K562 (cell line): ENCODE results near the gene RALGAPB. TPM values are rescaled to one million over a fixed set of nuclear protein-coding genes. Genes with fewer than 3 reads are reported as not detected.
A peak's percentile ranks its signal among the peaks of the same experiment; 100 is the strongest.

Source experiments
- ARNT ChIP-seq, 2 experiments: fragments of 450-650 bp; IDR thresholded peaks; 2 replicates each; pipeline ENCODE4 v1.6.1; 2016; ENCODE audit warnings: mild to moderate bottlenecking in 1 of 2
- CBX3 ChIP-seq, 2 experiments: IDR thresholded peaks; 1 replicate in 1 of 2; 2 replicates in 1 of 2; pipeline ENCODE4 v1.6.1; 2012; ENCODE audit warnings: inconsistent platforms in 2 of 2, low read length in 2 of 2, borderline replicate concordance in 1 of 2, control low read depth in 1 of 2
- CBX8 ChIP-seq: fragments of 200-600 bp; sonication (generic); IDR thresholded peaks from 2 replicates; pipeline ENCODE4 v1.6.1; 2012; ENCODE audit warnings: borderline replicate concordance, mixed run types, low read depth, mild to moderate bottlenecking, moderate library complexity, mixed read lengths, low read length, control low read depth, inconsistent platforms; ENCODE audit not compliant: poor library complexity, severe bottlenecking; ENCODE audit errors: extremely low read depth
- CHD1 ChIP-seq: fragments of 200-600 bp; sonication (generic); IDR thresholded peaks from one replicate; pipeline ENCODE4 v1.6.1; 2012; ENCODE audit warnings: mild to moderate bottlenecking, moderate library complexity, low read length, inconsistent platforms
- ERF ChIP-seq: fragments of 450-650 bp; formaldehyde crosslinking; IDR thresholded peaks from 2 replicates; pipeline ENCODE4 v1.4.0; 2020; ENCODE audit warnings: mild to moderate bottlenecking, mixed read lengths
- ETS2 ChIP-seq: IDR thresholded peaks from 2 replicates; pipeline ENCODE4 v1.6.1; 2016; ENCODE audit warnings: borderline replicate concordance, missing genetic modification characterization, mild to moderate bottlenecking, moderate library complexity, missing compliant biosample characterization; ENCODE audit not compliant: poor library complexity, severe bottlenecking
- HMG20B ChIP-seq: fragments of 250-450 bp; sonication (Bioruptor Pico); IDR thresholded peaks from 2 replicates; pipeline ENCODE4 v1.5.0; 2021; ENCODE audit warnings: mild to moderate bottlenecking
- HOXB6 ChIP-seq: fragments of 250-450 bp; sonication (Bioruptor Pico); IDR thresholded peaks from 2 replicates; pipeline ENCODE4 v1.5.1; 2022; ENCODE audit warnings: mild to moderate bottlenecking, borderline replicate concordance
- JUNB ChIP-seq: fragments of 450-650 bp; formaldehyde crosslinking; conservative IDR thresholded peaks from 2 replicates; pipeline ENCODE4 v1.4.0; 2020; ENCODE audit warnings: mild to moderate bottlenecking
- MTF1 ChIP-seq: fragments of 250-450 bp; sonication (Bioruptor Pico); IDR thresholded peaks from 2 replicates; pipeline ENCODE4 v1.9.0; 2021; ENCODE audit warnings: moderate library complexity, mild to moderate bottlenecking, inconsistent platforms, borderline replicate concordance
- NCOA4 ChIP-seq: fragments of 450-650 bp; IDR thresholded peaks from 2 replicates; pipeline ENCODE4 v1.6.1; 2018; ENCODE audit warnings: mild to moderate bottlenecking; ENCODE audit not compliant: partially characterized antibody
- PHF21A ChIP-seq: fragments of 450-650 bp; IDR thresholded peaks from 2 replicates; pipeline ENCODE4 v1.6.1; 2017; ENCODE audit warnings: low read depth, borderline replicate concordance
- RBM14 ChIP-seq: fragments of 200-400 bp; formaldehyde crosslinking; IDR thresholded peaks from 2 replicates; pipeline ENCODE4 v1.6.1; 2018; ENCODE audit warnings: low read depth, mild to moderate bottlenecking, low read length, moderate library complexity, borderline replicate concordance; ENCODE audit not compliant: insufficient read depth
- SOX6 ChIP-seq: fragments of 450-650 bp; IDR thresholded peaks from 2 replicates; pipeline ENCODE4 v1.6.1; 2014; ENCODE audit warnings: mild to moderate bottlenecking
- TBL1XR1 ChIP-seq, 2 experiments: IDR thresholded peaks; 2 replicates each; pipeline ENCODE4 v1.6.1; 2012; ENCODE audit warnings: improper control_type of control experiment in 2 of 2, low read length in 2 of 2, mild to moderate bottlenecking in 1 of 2
- TCFL5 ChIP-seq: fragments of 250-450 bp; sonication (Bioruptor Pico); conservative IDR thresholded peaks from 2 replicates; pipeline ENCODE4 v1.6.1; 2021; ENCODE audit warnings: mild to moderate bottlenecking, moderate library complexity, matching md5 sums
- ZFPM2 ChIP-seq: fragments of 250-450 bp; sonication (Bioruptor Pico); IDR thresholded peaks from 2 replicates; pipeline ENCODE4 v1.5.1; 2022; ENCODE audit warnings: mild to moderate bottlenecking
- ZNF146 ChIP-seq: IDR thresholded peaks from one replicate; pipeline ENCODE4 v1.6.1; 2018; ENCODE audit warnings: missing compliant biosample characterization; ENCODE audit not compliant: unreplicated experiment
- ZNF444 ChIP-seq: fragments of 250-450 bp; sonication (Bioruptor Pico); IDR thresholded peaks from 2 replicates; pipeline ENCODE4 v1.4.0; 2020; ENCODE audit warnings: mild to moderate bottlenecking, moderate library complexity
- polyA plus RNA-seq, 8 experiments: library from polyadenylated mRNA; depleted of rRNA in 4 of 8; stranded (reverse) in 5 of 8; unstranded in 3 of 8; fragments of >200 nt; fragmentation: Nextera tagmentation in 2 of 8; fragmentation: Illumina TruSeq in 1 of 8; extraction: Ambion mirVana in 2 of 8; extraction: Trizol in 1 of 8; gene quantifications; 2 replicates each; pipeline versions ENCODE4 v1.2.1 to v1.2.3, GENCODE V29; 2011 to 2014; ENCODE audit warnings: inconsistent platforms in 1 of 8, missing spikeins in 1 of 8
- total RNA-seq, 7 experiments: library from RNA; depleted of rRNA in 6 of 7; stranded (reverse); fragments of >200 nt in 6 of 7; fragmentation: Illumina TruSeq in 2 of 7; extraction: Trizol in 2 of 7; gene quantifications; 2 replicates each; pipeline versions ENCODE4 v1.2.1 to v1.2.3, GENCODE V29; 2011 to 2021; ENCODE audit warnings: low replicate concordance in 1 of 7
- TF ChIP-seq, protein P1 (sequence below): sonication (generic); formaldehyde crosslinking; IDR thresholded peaks from 2 replicates; pipeline ENCODE4 v1.8.1; 2023; ENCODE audit warnings: mild to moderate bottlenecking, missing genetic modification reagents
- TF ChIP-seq, protein P2 (sequence below): fragments of 250-450 bp; sonication (Bioruptor Pico); IDR thresholded peaks from 2 replicates; pipeline ENCODE4 v1.5.0; 2022; ENCODE audit warnings: mild to moderate bottlenecking
- TF ChIP-seq, protein P3 (sequence below): sonication (generic); formaldehyde crosslinking; IDR thresholded peaks from 2 replicates; pipeline ENCODE4 v1.9.0; 2022; ENCODE audit warnings: mild to moderate bottlenecking, missing genetic modification reagents

Gene RALGAPB
- total and polyA plus RNA-seq, 9 of the 15 experiments (the other 6 are each of a cell fraction or from before 2014, with no cell fraction given), result 4.3 to 25.6 (median 13.6) TPM

DNA sequence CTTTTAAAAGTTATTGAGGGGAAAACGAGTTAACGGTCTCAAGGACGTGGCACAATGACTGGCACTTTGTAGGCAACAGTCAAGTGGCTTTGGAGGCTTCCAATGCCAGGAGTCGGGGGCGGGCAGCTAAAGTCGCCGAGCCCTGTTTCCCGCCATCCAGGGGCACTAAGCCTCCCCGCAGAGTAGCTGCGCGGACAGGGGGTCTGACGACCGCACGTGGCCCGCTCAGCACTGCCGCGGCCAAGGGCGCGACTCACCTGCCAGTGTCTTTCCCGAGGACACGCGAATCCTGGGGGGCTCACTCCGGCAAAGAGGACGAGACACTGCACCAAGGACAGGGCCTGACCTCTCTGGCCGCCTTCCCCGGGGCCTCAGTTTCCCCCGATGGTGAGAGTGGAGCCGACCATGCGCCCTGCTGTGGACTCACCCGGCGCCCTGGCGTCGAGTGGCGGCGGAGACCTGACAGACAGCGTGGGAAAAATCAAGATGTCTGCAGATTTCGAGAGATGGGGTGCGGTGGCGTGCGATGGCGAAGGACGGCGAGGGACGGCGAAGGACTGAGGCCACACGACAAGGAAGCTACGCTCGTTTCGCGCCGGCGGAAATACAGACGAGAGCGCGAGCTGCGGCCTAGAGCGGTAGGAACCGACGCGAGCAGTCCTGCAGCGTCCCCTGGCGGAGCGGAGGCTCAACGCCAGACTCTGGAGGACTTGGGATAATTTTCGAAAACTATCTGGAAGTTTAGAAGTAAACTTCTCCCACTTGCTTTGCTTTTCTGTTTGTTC is 37.7 kb upstream of the RALGAPB start, which contains the start of gene SNHG17 (continued):
- TF ChIP-seq, protein P1, sequence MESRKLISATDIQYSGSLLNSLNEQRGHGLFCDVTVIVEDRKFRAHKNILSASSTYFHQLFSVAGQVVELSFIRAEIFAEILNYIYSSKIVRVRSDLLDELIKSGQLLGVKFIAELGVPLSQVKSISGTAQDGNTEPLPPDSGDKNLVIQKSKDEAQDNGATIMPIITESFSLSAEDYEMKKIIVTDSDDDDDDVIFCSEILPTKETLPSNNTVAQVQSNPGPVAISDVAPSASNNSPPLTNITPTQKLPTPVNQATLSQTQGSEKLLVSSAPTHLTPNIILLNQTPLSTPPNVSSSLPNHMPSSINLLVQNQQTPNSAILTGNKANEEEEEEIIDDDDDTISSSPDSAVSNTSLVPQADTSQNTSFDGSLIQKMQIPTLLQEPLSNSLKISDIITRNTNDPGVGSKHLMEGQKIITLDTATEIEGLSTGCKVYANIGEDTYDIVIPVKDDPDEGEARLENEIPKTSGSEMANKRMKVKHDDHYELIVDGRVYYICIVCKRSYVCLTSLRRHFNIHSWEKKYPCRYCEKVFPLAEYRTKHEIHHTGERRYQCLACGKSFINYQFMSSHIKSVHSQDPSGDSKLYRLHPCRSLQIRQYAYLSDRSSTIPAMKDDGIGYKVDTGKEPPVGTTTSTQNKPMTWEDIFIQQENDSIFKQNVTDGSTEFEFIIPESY, result peak; percentile 71
- TF ChIP-seq CBX3 (IDR thresholded peaks at IDR 0.05; ENCODE audit: borderline replicate concordance in 1 of 2, low read length in 2 of 2) (peak in 1 of 2 experiments; percentile 97; a peak in 2 of 3 replicates), ZNF444 (CRISPR knock-in tag) (no peak), ETS2 (tag) (no peak), MTF1 (CRISPR knock-in tag) (no peak), PHF21A (peak; percentile 56; the same call in 1 of the 2 replicates), CBX8 (no peak), ARNT (IDR thresholded peaks at IDR 0.05) (peak; percentile 73 to 81; a peak in 3 of 4 replicates), TBL1XR1 (IDR thresholded peaks at IDR 0.05; ENCODE audit: low read length in 2 of 2) (peak; percentile 74 to 87; a peak in 2 of 4 replicates), HMG20B (no peak), RBM14 (peak; percentile 53; the same call in 1 of the 2 replicates), CHD1 (no peak), NCOA4 (peak; percentile 63), JUNB (CRISPR knock-in tag) (no peak), HOXB6 (CRISPR knock-in tag) (no peak), ERF (CRISPR knock-in tag) (0 out of 2 replicates have a peak, but pooled peaks have one; percentile 64), SOX6 (peak; percentile 82), TCFL5 (no peak), ZFPM2 (no peak), ZNF146 (CRISPR knock-in tag) (no peak)
- TF ChIP-seq, protein P2, sequence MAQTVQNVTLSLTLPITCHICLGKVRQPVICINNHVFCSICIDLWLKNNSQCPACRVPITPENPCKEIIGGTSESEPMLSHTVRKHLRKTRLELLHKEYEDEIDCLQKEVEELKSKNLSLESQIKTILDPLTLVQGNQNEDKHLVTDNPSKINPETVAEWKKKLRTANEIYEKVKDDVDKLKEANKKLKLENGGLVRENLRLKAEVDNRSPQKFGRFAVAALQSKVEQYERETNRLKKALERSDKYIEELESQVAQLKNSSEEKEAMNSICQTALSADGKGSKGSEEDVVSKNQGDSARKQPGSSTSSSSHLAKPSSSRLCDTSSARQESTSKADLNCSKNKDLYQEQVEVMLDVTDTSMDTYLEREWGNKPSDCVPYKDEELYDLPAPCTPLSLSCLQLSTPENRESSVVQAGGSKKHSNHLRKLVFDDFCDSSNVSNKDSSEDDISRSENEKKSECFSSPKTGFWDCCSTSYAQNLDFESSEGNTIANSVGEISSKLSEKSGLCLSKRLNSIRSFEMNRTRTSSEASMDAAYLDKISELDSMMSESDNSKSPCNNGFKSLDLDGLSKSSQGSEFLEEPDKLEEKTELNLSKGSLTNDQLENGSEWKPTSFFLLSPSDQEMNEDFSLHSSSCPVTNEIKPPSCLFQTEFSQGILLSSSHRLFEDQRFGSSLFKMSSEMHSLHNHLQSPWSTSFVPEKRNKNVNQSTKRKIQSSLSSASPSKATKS (CRISPR knock-in tag), result no peak
- TF ChIP-seq, protein P3, sequence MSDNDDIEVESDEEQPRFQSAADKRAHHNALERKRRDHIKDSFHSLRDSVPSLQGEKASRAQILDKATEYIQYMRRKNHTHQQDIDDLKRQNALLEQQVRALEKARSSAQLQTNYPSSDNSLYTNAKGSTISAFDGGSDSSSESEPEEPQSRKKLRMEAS (CRISPR knock-in tag), result peak; percentile 98
